ENCODE measurements around the gene AK8. TPM values are rescaled to one million over a fixed set of nuclear protein-coding genes. Genes with fewer than 3 reads are reported as not detected.

The AK8 gene
- total RNA-seq, 1 donor = 0.18 TPM

- no peak for DNase-seq (ENCODE audit: low read depth)
- no peak for TF ChIP-seq CTCF (IDR thresholded peaks at IDR 0.05; ENCODE audit: insufficient read depth, low read length)
- no peak overlapping the region for H3K4me3 ChIP-seq (ENCODE audit: low read depth, low read length)
Observed at GRCh38 chr9:132752877-132753592, 125.0 kb downstream of the AK8 start.

DNA sequence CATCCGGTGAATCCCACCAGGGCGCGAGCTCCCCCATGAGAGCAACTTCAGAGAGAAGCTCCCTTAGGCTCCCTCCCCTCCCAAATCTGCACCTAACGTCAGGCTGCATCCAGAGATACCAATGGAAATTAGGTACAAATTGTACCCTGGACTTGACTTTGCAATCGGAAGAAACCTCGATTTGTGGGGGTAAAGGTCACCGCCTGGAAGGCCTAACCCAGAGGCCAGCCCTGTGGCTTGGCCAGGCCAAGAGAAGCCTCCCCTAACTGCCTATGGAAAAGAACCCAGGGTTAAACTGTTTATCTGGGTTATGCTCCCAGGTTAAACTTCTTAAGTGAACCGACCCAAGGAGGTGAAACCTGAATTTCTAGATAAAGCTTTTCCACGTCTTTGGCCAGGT lies 127.4 kb downstream of the AK8 start:
- no peak for TF ChIP-seq CTCF (IDR thresholded peaks at IDR 0.05; ENCODE audit: insufficient read depth, low read length)
- no peak overlapping the region for H3K4me3 ChIP-seq (ENCODE audit: low read depth, low read length)
- no peak for DNase-seq (ENCODE audit: low read depth)

DNA sequence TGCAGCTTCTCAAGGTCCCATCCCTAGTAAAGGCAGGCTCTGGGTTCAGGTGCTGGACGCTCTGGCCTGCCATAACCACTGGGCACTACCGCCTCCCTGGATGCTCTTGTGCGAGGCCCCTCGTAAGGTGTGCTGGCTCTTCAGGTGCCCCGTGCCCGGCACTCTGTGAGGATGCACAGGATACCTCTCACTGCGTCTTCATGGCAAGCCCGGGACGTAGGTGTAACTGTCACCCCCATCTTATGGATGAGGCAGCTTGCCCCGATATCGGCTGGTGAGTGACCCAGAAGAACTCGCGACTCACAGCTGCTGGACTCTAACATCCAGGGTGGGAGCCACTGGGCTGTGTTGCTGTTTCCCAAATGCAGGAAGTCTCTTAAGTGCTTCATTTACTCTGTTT lies 128.8 kb downstream of the AK8 start:
- TF ChIP-seq CTCF (IDR thresholded peaks at IDR 0.05; ENCODE audit: insufficient read depth, low read length) = no peak
- no peak overlapping the region for H3K4me3 ChIP-seq (ENCODE audit: low read depth, low read length)
- no peak for DNase-seq (ENCODE audit: low read depth)

GRCh38 chr9:132748450-132748849 lies 129.6 kb downstream of the AK8 start:
- no peak for DNase-seq (ENCODE audit: low read depth)
- no peak for TF ChIP-seq CTCF (IDR thresholded peaks at IDR 0.05; ENCODE audit: insufficient read depth, low read length)
- H3K4me3 ChIP-seq (ENCODE audit: low read depth, low read length) = no peak overlapping the region

DNA sequence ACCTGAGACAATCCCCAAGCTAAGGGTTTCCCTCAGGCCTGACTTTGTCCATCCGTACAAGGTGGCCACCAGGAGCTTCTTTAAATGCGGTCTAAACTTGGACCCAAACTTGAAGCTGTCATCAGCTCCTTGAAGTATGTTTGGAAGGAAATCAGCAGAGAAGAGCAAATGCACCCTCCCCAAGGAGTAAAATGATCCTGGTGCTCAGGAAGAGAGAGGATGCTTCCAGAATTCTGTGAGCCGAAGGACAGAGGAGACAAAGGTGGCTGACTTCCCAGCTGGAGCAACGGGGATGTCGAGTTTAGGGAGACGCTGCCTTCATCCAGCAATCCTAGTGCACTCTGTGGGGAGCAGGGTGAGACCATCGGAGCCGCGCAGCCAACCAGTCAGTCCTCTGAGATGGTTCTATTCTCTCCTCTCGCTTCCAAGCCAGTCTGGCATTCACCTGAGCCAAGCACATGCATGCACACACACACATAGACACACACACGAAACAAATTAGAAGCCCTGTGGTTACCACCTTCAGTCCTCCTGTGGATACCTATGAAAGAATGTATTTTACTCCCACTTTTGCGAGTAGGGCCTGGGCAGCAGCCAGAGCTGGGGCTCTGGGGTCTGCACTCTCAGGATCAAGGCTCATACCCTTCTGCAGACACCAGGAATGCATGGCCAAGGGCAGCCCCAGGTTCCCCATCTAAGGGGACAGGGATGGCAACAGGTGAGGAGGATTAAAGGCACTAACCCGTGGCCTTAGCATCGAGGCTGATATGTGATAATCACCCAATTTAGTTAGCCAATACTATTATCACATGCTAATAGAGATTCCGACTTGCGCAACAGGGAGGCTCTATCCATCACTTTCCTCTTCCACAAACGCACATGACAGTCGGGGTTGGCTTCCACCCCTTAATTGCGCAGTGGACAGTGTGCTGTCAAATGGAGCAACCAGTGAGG lies 132.1 kb downstream of the AK8 start:
- DNase-seq (ENCODE audit: low read depth) = no peak
- H3K4me3 ChIP-seq (ENCODE audit: low read depth, low read length) = no peak overlapping the region
- no peak for TF ChIP-seq CTCF (IDR thresholded peaks at IDR 0.05; ENCODE audit: insufficient read depth, low read length)

DNA sequence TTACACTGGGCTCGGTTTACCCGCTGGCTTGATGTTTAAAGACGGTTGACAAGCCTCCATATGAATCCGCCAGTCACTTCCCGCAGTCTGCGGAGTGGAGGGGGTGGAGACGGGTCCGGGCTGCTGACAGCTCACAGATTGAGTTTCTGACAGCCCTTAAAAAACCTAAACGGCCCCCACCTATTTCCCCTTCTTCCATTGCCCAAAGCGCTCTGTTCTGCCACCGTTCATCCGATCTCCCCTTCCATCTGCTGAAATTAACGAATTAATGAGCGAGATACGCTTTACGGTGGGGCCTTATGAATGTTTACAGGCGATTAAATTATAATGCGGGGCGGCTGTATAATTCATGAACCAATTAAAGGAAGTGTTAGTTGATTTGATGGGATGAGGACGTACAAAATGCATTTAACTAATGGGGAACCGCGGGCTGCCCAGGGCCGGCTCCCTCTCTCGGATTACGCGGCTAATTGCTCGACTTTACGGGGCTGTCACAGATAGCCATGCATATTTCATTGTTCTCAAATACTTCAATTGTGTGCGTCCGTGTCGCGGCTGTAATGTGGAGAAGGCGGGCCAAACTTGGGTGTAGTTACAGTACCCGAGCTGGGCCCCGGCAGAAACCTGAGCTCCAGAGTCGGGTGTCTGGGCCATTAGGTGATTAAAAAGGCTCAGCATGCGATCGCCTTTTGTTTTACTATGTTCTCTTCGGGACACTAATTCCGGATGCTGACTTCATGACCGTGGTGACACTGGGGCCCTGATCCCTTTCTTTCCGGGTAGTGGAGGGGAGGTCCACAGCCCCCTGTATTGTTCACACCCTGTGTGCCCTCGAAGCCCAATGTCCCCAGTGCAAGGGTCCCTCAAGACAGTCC lies 133.0 kb downstream of the AK8 start:
- no peak for DNase-seq (ENCODE audit: low read depth)
- H3K4me3 ChIP-seq (ENCODE audit: low read depth, low read length) = no peak overlapping the region
- TF ChIP-seq CTCF (IDR thresholded peaks at IDR 0.05; ENCODE audit: insufficient read depth, low read length) = no peak
